GM18517 (cell line): ENCODE data around the gene AQP3.
"Not testable (repeated sequence)": the region's sequence is repeated elsewhere in the genome, so short reads cannot be mapped to it uniquely, and the experiment has no call there.

Source experiments
- ATAC-seq: cut with Tn5 transposase; IDR thresholded peaks from one replicate; pipeline ENCODE4 v1.9.1; 2021; ENCODE audit warnings: mild to moderate bottlenecking, moderate library complexity; ENCODE audit not compliant: unreplicated experiment

AQP3 gene

DNA sequence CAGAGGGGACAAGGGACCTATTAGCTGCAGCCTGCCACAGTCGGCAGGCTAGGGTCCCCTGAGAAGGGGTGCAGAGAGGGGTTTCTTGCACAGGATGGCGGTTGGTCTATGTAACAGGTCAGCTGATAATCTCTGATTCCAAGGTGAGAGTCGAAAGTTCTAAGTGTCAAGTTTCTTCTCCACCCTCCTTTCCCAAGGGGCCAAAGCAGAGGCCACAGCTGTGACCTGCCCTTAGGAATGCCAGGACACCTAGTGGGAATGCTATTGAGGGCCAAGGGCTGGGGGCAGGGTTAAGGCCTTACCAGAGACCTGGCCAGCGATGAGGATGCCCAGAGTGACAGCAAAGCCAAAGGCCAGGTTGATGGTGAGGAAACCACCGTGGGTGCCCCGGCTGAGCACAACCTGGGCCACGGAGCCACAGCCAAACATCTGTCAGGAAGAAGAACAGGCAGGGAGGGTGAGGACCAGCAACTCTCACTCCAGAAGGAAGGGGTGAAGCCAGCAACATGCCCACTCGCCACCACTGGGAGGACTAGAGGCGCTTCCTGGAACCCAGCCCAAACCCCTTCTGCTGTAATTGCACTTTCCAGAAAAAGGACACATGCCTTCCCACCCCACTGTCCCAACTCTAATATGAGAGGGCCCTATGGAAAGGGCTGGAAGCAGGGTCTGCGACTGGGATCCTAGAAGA, 3.8 kb downstream of the AQP3 start:
- ATAC-seq = no peak

DNA sequence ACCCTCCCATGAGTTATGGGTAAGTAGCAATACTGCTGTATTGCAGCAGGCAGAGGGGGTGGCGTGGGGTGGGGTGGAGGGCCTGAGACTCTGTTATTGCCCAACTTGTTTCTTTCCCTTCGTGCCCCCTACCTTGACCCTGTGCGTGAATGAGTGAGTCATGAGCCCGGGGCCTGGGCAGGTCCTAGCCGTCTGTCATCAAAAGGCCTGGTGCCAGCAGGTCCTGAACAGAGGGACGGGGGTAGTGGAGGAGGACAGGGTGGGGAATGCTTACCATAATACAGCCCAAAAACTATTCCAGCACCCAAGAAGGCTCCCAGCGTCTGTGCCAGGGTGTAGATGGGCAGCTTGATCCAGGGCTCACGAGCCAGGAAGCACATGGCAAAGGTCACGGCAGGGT, 4.3 kb downstream of the AQP3 start:
- ATAC-seq = no peak

GRCh38 chr9:33442125-33442524, 5.3 kb downstream of the AQP3 start:
- ATAC-seq = no peak

DNA sequence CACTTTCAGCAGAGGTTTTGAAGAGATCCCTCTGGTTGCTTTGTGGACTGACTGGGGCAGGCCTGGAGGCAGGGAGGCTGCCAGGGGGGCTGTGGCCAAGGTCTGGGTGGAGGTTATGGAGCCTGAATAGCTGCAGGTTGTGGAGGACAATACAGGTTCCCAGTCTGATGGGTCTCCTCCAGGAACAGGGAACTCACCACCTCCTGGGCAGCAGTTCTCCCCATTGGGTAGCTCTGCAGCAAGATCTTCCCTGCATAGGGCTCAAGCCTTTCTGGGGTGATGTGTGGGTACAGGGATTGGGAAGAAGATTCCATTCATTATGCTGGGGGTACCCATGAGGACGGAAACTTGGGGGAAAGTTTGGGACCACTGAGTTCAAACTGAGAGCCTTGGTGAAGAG, 6.8 kb downstream of the AQP3 start:
- no peak for ATAC-seq

GRCh38 chr9:33440204-33440603, 7.2 kb downstream of the AQP3 start:
- no peak for ATAC-seq

- no peak for ATAC-seq
Observed at GRCh38 chr9:33439731-33440130, 7.7 kb downstream of the AQP3 start.

- ATAC-seq = no peak
Observed at GRCh38 chr9:33438926-33439680, 8.3 kb downstream of the AQP3 start.

DNA sequence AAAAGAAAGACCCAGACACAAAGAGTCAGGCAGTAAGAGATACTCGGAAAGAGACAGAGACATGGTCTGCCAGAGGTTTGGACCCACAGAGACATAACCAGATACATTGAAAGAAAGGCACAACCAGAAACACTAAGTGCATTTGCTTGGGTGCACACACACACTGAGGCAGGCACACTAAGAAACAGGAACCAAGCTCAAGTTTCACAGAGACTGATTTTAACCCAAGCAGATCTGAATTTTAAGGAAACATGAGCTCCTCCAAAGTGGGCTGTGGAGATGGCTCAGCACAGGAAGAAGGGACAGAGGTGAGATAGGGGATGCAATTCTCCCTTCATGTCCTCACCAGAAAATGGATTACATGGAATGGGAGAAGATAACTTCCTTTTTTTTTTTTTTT, 9.5 kb downstream of the AQP3 start:
- ATAC-seq = no peak

DNA sequence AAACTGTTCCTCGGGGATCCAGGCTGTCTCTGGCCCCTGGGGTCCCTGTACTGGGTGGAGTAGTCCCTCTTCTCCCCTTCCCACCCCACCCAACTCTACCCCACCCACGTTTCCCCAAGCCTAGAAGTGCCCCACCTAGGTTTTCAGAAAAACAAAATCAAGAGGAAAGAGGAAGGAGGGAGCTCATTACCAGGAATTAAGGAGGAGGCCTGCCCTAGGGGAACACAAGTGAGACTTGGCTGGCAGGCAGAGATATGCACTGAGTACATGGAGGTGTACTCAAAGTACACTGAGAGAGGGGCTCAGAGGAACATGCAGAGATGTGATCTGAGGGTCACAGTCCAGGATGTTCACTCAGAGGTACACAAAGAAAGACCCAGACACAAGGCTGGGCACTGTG, 10.2 kb downstream of the AQP3 start:
- no peak for ATAC-seq

GRCh38 chr9:33436445-33436844, 10.9 kb downstream of the AQP3 start:
- ATAC-seq = no peak

DNA sequence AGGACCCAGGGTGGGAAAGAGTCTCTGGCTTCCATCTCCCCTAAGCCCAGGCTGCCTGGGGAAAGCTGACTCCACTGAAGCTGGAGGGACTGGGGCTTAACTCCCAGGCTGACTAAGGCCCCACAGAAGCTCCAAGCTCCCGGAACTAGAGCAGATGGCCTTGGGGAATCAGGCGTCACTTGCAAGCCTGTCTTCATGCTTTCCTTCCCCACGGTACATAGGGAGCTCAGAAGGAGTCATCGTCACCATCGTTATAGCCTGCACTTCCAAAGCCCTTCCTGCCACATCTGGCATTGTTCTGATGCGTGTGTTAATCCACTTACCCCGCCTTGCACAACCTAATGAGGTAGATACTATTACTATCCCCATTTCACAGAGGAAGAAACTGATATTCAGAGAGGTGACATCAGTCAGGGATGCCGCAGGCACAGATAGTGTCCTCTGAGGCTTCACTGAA, 11.5 kb downstream of the AQP3 start:
- no peak for ATAC-seq

GRCh38 chr9:33434317-33435105, 12.9 kb downstream of the AQP3 start:
- no peak for ATAC-seq

- ATAC-seq = no peak
Observed at GRCh38 chr9:33433871-33434270, 13.5 kb downstream of the AQP3 start.

DNA sequence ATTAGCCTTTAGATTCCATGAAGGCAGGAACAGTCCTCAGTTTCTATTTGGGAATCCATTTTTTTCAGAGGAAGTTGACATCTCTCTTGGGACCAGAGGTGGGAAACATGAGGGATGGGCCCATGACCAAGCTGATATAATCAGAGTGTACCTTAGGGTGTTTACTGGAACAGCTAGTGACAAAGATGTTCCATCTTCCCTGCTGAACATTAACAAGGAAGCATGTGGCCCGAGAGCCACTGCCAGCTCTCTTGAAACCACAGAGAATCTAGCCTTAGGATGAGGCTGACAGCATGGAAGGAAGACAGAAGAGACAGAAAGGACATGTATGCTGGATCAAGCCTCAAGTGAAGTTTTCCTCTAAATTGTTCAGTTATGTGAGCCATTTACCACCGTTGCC, 16.0 kb downstream of the AQP3 start:
- ATAC-seq = no peak

DNA sequence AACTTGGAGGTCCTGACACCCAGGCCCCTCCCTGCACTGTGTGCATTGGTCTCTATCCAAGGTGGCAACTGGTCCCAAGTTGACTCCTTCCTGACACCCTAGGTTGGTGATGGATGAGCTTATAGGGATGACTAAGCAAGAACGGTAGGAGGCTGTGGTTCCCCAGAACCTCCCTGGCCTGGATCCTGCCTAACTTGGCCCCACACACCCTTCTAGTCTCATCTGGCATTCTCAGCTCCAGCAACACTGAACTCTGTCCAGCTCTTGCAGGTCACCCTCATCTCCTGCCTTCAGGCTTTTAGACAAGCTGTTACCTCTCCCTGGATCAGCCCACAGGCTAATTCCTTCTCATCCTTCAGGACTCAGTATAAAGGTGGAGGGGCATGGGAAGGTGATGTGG, 16.5 kb downstream of the AQP3 start:
- no peak for ATAC-seq

GRCh38 chr9:33429256-33429985, 18.0 kb downstream of the AQP3 start:
- ATAC-seq = no peak

GRCh38 chr9:33426843-33427293, 20.5 kb downstream of the AQP3 start:
- no peak for ATAC-seq

- ATAC-seq = no peak
Observed at GRCh38 chr9:33425128-33425533, 22.3 kb downstream of the AQP3 start.

DNA sequence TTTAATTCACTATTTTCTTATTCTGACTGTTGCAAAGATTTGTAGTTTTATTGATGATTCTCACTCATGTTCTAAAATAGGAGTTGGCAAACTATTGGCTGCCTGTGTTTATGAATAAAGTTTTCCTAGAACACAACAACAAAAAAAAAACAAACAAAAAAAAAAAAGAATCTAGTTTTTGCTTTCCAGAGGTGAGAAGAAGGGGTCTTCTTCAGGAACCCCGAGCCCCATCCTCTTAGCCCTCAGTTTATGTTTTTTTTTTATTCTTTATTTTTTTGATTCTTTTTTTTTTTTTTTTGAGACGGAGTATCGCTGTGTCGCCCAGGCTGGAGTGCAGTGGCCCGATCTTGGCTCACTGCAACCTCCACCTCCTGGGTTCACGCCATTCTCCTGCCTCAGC, 22.9 kb downstream of the AQP3 start:
- ATAC-seq = not testable (repeated sequence)

GRCh38 chr9:33424043-33424442, 23.4 kb downstream of the AQP3 start:
- ATAC-seq = not testable (repeated sequence)

- ATAC-seq = no peak
Observed at GRCh38 chr9:33419708-33420303, 27.6 kb downstream of the AQP3 start.
